GM12878 (cell line): Measurements from ENCODE around the gene EHF. TPM values are rescaled to one million over a fixed set of nuclear protein-coding genes. Genes with fewer than 3 reads are reported as not detected.

Experiments used
- ATAC-seq: fragments of 200-7000 bp; cut with Tn5 transposase; 3 replicates; pipeline ENCODE4 v1.9.1; 2020; ENCODE audit warnings: mild to moderate bottlenecking, moderate library complexity
- BruUV-seq: library from RNA; stranded (reverse); fragments of 400-500 nt; replicated peaks from 2 replicates; lab custom pipeline; 2021; lab: Mats Ljungman, UMichigan
- CTCF ChIA-PET: fragments of 300-600 bp; sonication (Branson Sonifier 250); formaldehyde crosslinking; extraction: SDS; loops from one replicate; lab custom pipeline; 2021; ENCODE audit warnings: inconsistent platforms; lab: Yijun Ruan, JAX
- POLR2A ChIA-PET: fragments of 350-600 bp; formaldehyde crosslinking; extraction: SDS; loops from one replicate; lab custom pipeline; 2021; ENCODE audit warnings: inconsistent platforms; lab: Charles Lee
- RAD21 ChIA-PET: fragments of 300-600 bp; sonication (Branson Sonifier 250); formaldehyde crosslinking; loops from one replicate; lab custom pipeline; 2023; ENCODE audit warnings: antibody characterized with exemption; ENCODE audit not compliant: unreplicated experiment; lab: Charles Lee
- SMC1A ChIA-PET: fragments of 300-600 bp; sonication (Branson Sonifier 250); formaldehyde crosslinking; loops from one replicate; lab custom pipeline; 2023; ENCODE audit not compliant: unreplicated experiment, uncharacterized antibody; lab: Charles Lee
- DNase-seq: peaks from one replicate; pipeline ENCODE4 v3.0.0-alpha.2; 2011; ENCODE audit warnings: low read depth, low spot score
- FAIRE-seq: peaks from 3 replicates; lab custom pipeline; 2011; peaks lifted over from hg19 to GRCh38; lab: Jason Lieb, UNC
- H2AFZ ChIP-seq: 2 replicates; pipeline ENCODE4 v1.6.0; 2011; ENCODE audit warnings: low read depth, low read length, control low read depth; ENCODE audit not compliant: control insufficient read depth
- H3K27ac ChIP-seq: 2 replicates; pipeline ENCODE4 v1.5.1; 2011; ENCODE audit warnings: control low read depth; ENCODE audit not compliant: control insufficient read depth, insufficient read depth
- H3K27me3 ChIP-seq, 2 experiments: replicated peaks in 1 of 2; 2 replicates each; pipeline versions ENCODE4 v1.6.0 to v1.6.1; 2011; ENCODE audit warnings: low read length in 1 of 2; ENCODE audit not compliant: control insufficient read depth in 2 of 2, insufficient read depth in 2 of 2
- H3K36me3 ChIP-seq, 2 experiments: 2 replicates each; pipeline ENCODE4 v1.5.1; 2011; ENCODE audit warnings: low read length in 1 of 2; ENCODE audit not compliant: control insufficient read depth in 2 of 2, insufficient read depth in 2 of 2
- H3K4me1 ChIP-seq: 2 replicates; pipeline ENCODE4 v1.6.1; 2011; ENCODE audit warnings: mild to moderate bottlenecking, low read length, moderate library complexity, mixed read lengths; ENCODE audit not compliant: control insufficient read depth, insufficient read depth
- H3K4me2 ChIP-seq: 2 replicates; pipeline ENCODE4 v1.6.0; 2011; ENCODE audit warnings: control low read depth; ENCODE audit not compliant: control insufficient read depth, insufficient read depth
- H3K4me3 ChIP-seq: fragments of 200-600 bp; sonication (generic); 2 replicates; pipeline ENCODE4 v1.5.1; 2016
- H3K79me2 ChIP-seq: 2 replicates; pipeline ENCODE4 v1.6.0; 2011; ENCODE audit warnings: low read length; ENCODE audit not compliant: control insufficient read depth, insufficient read depth
- H3K9ac ChIP-seq: 2 replicates; pipeline ENCODE4 v1.8.0; 2011; ENCODE audit warnings: low read length, control low read depth, mixed read lengths; ENCODE audit not compliant: control insufficient read depth, insufficient read depth
- H3K9me3 ChIP-seq: replicated peaks from 3 replicates; pipeline ENCODE4 v1.5.1; 2011; ENCODE audit warnings: mild to moderate bottlenecking, low read length; ENCODE audit not compliant: control insufficient read depth, insufficient read depth
- H4K20me1 ChIP-seq: 2 replicates; pipeline ENCODE4 v1.6.0; 2011; ENCODE audit not compliant: control insufficient read depth, insufficient read depth
- BCL11A ChIP-seq: IDR thresholded peaks from 2 replicates; pipeline ENCODE4 v1.6.1; 2011; ENCODE audit warnings: low read depth, low read length
- BMI1 ChIP-seq: fragments of 450-650 bp; IDR thresholded peaks from 2 replicates; pipeline ENCODE4 v1.6.1; 2016; ENCODE audit warnings: mild to moderate bottlenecking, moderate library complexity, borderline replicate concordance
- CEBPB ChIP-seq, 2 experiments: fragments of 150-350 bp in 1 of 2; IDR thresholded peaks; 2 replicates each; pipeline ENCODE4 v1.6.1; 2012 to 2014; ENCODE audit warnings: low read depth in 2 of 2, low read length in 2 of 2, borderline replicate concordance in 1 of 2, inconsistent platforms in 1 of 2
- ESRRA ChIP-seq: IDR thresholded peaks from 2 replicates; pipeline ENCODE4 v1.6.1; 2012; ENCODE audit warnings: mild to moderate bottlenecking, low read length, improper control_type of control experiment
- GABPA ChIP-seq: IDR thresholded peaks from 2 replicates; pipeline ENCODE4 v1.6.1; 2014; ENCODE audit warnings: antibody characterized with exemption, low read depth, mild to moderate bottlenecking, inconsistent platforms
- MXI1 ChIP-seq: fragments of 150-350 bp; IDR thresholded peaks from 2 replicates; pipeline ENCODE4 v1.6.1; 2011; ENCODE audit warnings: low read depth, mild to moderate bottlenecking, inconsistent platforms, low read length, improper control_type of control experiment
- SMC3 ChIP-seq: IDR thresholded peaks from 2 replicates; pipeline ENCODE4 v1.6.1; 2011; ENCODE audit warnings: low read length, improper control_type of control experiment, borderline replicate concordance
- TCF12 ChIP-seq: IDR thresholded peaks from 2 replicates; pipeline ENCODE4 v1.6.1; 2011; ENCODE audit warnings: low read depth, mild to moderate bottlenecking, low read length
- WGBS: methylation state at CpG from one replicate; pipeline ENCODE4 v1.1.6; 2016; ENCODE audit warnings: low lambda C conversion rate; ENCODE audit not compliant: insufficient replicate concordance, insufficient coverage; ENCODE audit errors: missing lambda C conversion rate; 5-methylcytosine and 5-hydroxymethylcytosine counted together
- in situ Hi-C: fragments of 300-500 bp; cut with MboI; formaldehyde crosslinking; loops from 9 replicates; pipeline ENCODE4 v1.14.3; 2018; ENCODE audit warnings: mixed read lengths
- intact Hi-C: fragments of 100-400 bp; cut with micrococcal nuclease; formaldehyde crosslinking; loops from one replicate; pipeline ENCODE4 v1.14.2; 2022; ENCODE audit not compliant: unreplicated experiment
- polyA plus RNA-seq, 11 experiments: library from polyadenylated mRNA; depleted of rRNA in 4 of 11; unstranded in 6 of 11; stranded (reverse) in 5 of 11; fragments of >200 nt; fragmentation: Nextera tagmentation in 4 of 11; fragmentation: Illumina TruSeq in 1 of 11; extraction: Ambion mirVana in 4 of 11; extraction: Trizol in 1 of 11; gene quantifications; 1 replicate in 1 of 11; 2 replicates in 10 of 11; pipeline versions ENCODE4 v1.2.1 to v1.2.3, GENCODE V29; 2011 to 2016; ENCODE audit warnings: inconsistent platforms in 2 of 11, missing spikeins in 2 of 11, low read depth in 1 of 11
- total RNA-seq, 4 experiments: library from RNA; depleted of rRNA in 3 of 4; stranded (reverse); fragments of >200 nt in 3 of 4; fragmentation: Illumina TruSeq in 1 of 4; extraction: Trizol in 1 of 4; gene quantifications; 2 replicates each; pipeline versions ENCODE4 v1.2.1 to v1.2.3, GENCODE V29; 2013 to 2021

Gene EHF
- total and polyA plus RNA-seq, 10 of the 15 experiments (the other 5 are each of a cell fraction or from before 2014, with no cell fraction given) = 0.04 to 0.33 (median 0.06) TPM; not detected in 6

DNA sequence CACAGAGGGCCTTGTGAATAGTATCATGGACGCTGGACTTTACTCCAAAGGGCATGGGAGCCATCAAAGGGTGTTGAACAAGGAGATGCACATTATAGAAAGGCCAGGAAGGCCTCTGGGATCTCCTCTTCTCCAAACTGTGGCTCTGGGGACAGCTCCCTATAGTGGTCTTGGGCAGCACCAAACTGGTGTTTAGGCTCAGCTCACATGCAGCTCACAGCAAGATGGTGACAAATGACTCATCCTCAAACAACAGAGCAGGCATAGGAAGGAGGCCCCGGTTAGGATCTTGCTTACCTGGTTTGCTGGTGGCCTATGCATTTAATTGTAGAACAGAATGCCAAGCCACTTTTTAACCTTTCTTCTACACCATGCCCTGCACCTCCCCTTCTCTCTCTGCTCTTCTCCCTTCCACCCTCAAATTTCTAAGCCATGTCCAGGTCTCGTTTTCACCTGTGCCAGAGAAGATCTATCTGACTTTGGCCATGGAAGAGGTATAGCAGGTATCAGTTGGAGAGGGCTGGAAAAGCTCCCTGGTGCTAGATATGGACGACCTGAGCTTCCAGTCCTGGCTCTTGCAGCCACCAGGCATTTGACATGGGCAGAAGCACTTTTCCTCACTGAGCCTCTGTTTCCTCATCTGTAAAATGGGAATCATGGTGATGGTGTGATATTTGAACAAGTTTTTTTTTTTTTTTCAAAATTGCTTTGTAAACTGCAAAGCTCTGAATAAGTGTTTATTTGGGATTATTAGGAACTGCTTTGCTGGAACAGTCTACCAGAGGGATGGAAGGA, 14.4 kb upstream of the EHF start:
- ATAC-seq (no peak), FAIRE-seq (no peak), DNase-seq (no peak)
- intact Hi-C loops = no loop called here
- Histone ChIP-seq H3K4me1 (peaks cover 3% of the 10 kb centered on the region; the same call in 1 of the 2 replicates), H4K20me1 (no peaks in the 10 kb centered on the region), H2AFZ (no peak overlapping the region), H3K27me3 (0 out of 4 replicates have a peak, but pooled peaks cover 0 to 3% of the 10 kb centered on the region in 2 experiments), H3K79me2 (no peaks in the 10 kb centered on the region), H3K9me3 (no peaks in the 10 kb centered on the region; the same call in 2 of the 3 replicates), H3K4me2 (no peak overlapping the region), H3K27ac (no peak overlapping the region), H3K36me3 (no peaks in the 10 kb centered on the region), H3K9ac (no peak overlapping the region), H3K4me3 (no peak overlapping the region)
- in situ Hi-C loops = no loop called here
- BruUV-seq = no TSS peak
- TF ChIP-seq SMC3 = no peak
- no peak for TF ChIP-seq GABPA
- TF ChIP-seq TCF12 = no peak
- no peak for TF ChIP-seq BMI1
- ChIA-PET CTCF (no interaction called here), SMC1A (no interaction called here), POLR2A (interaction anchor here (0.7 kb wide), 1 partner anchor 233 kb away, joined by 3 read pairs; no protein-coding TSS in a partner anchor), RAD21 (no interaction called here)
- 0% methylated on average over 4 of the region's 4 CpGs for WGBS

DNA sequence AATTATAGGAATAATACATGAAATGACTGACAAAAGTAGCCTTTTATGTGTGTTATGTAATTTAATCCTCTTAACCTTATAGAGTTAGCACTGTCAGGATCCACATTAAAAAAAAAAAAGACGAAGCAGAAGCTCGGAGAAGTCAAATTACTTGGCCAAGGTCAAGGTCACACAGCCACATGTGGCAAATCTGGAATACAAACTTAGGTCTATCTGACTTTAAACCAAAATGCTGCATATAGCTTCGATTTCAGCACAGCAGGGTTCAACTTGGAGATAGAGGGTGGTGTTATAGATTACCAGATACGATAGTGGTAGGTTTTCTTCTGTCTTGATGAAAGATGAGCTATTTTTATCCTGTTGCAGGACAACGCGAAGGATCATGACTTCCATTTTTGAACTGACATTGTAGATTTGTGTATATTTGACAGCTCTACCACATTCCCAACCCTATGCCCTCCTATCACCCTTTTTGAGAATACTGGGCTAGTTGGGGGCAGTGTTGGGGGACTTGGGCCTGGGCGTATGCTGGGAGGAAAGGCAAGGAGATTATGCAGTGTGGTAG, 11.6 kb upstream of the EHF start:
- Histone ChIP-seq H3K9ac (no peak overlapping the region), H3K4me3 (no peak overlapping the region), H3K79me2 (no peaks in the 10 kb centered on the region), H3K36me3 (no peaks in the 10 kb centered on the region), H3K9me3 (no peaks in the 10 kb centered on the region; the same call in 2 of the 3 replicates), H3K4me1 (peaks cover 17% of the 10 kb centered on the region), H4K20me1 (no peaks in the 10 kb centered on the region), H3K27me3 (peaks cover 0 to 5% of the 10 kb centered on the region in 2 experiments; a peak in 1 of 4 replicates), H3K4me2 (no peak overlapping the region), H2AFZ (no peak overlapping the region), H3K27ac (no peak overlapping the region)
- POLR2A ChIA-PET = no interaction called here
- SMC1A ChIA-PET = interaction anchor here (0.6 kb wide), 1 partner anchor 149 kb away, joined by 3 read pairs; no protein-coding TSS in a partner anchor
- ATAC-seq = no peak
- CTCF ChIA-PET = no interaction called here
- intact Hi-C loops (no loop called here), in situ Hi-C loops (no loop called here)
- no peak for DNase-seq
- no peak for TF ChIP-seq MXI1
- no peak for TF ChIP-seq CEBPB (IDR thresholded peaks at IDR 0.05; ENCODE audit: borderline replicate concordance in 1 of 2, low read depth in 2 of 2, low read length in 2 of 2)
- no peak for TF ChIP-seq ESRRA
- no peak for TF ChIP-seq BCL11A
- FAIRE-seq = no peak
- WGBS = 45% methylated on average over 7 of the region's 7 CpGs
- BruUV-seq = no TSS peak
- RAD21 ChIA-PET = no interaction called here
